IPS-NIHi7 (cell line): ENCODE measurements around the gene TGFBR2.
"Not testable (repeated sequence)": the region's sequence is repeated elsewhere in the genome, so short reads cannot be mapped to it uniquely, and the experiment has no call there.

Source experiments
- DNase-seq: peaks from one replicate; pipeline ENCODE4 v3.0.0; 2012; ENCODE audit warnings: mixed read lengths; ENCODE audit errors: extremely low spot score

TGFBR2 gene

GRCh38 chr3:30657914-30658313 lies 51.5 kb downstream of the TGFBR2 start:
- DNase-seq = no peak

GRCh38 chr3:30658328-30659052 lies 52.1 kb downstream of the TGFBR2 start:
- DNase-seq = no peak

- no peak for DNase-seq
These were observed 53.1 kb downstream of the TGFBR2 start for GRCh38 chr3:30659270-30660130.

GRCh38 chr3:30660136-30660535 lies 53.7 kb downstream of the TGFBR2 start:
- DNase-seq = no peak

GRCh38 chr3:30660656-30661055 lies 54.3 kb downstream of the TGFBR2 start:
- no peak for DNase-seq

- DNase-seq = no peak
These were observed 54.9 kb downstream of the TGFBR2 start for GRCh38 chr3:30661098-30661873.

- no peak for DNase-seq
These were observed 56.4 kb downstream of the TGFBR2 start for GRCh38 chr3:30662836-30663235.

- DNase-seq = no peak
These were observed 57.3 kb downstream of the TGFBR2 start for GRCh38 chr3:30663533-30664241.

GRCh38 chr3:30664459-30664858 lies 58.1 kb downstream of the TGFBR2 start:
- no peak for DNase-seq

- DNase-seq = no peak
These were observed 58.5 kb downstream of the TGFBR2 start for GRCh38 chr3:30664884-30665283.

GRCh38 chr3:30665539-30665938 lies 59.1 kb downstream of the TGFBR2 start:
- no peak for DNase-seq

GRCh38 chr3:30666572-30667279 lies 60.3 kb downstream of the TGFBR2 start:
- no peak for DNase-seq

GRCh38 chr3:30667280-30667651 lies 60.9 kb downstream of the TGFBR2 start:
- peak; percentile 79 for DNase-seq

GRCh38 chr3:30668051-30668609 lies 61.7 kb downstream of the TGFBR2 start:
- DNase-seq = no peak

- not testable (repeated sequence) for DNase-seq
These were observed 63.0 kb downstream of the TGFBR2 start for GRCh38 chr3:30669360-30669934.

GRCh38 chr3:30670292-30670691 lies 63.9 kb downstream of the TGFBR2 start:
- no peak for DNase-seq

GRCh38 chr3:30671527-30672286 lies 65.3 kb downstream of the TGFBR2 start:
- no peak for DNase-seq

GRCh38 chr3:30672287-30672735 lies 65.9 kb downstream of the TGFBR2 start:
- no peak for DNase-seq

- DNase-seq = no peak
These were observed 66.6 kb downstream of the TGFBR2 start for GRCh38 chr3:30672959-30673358.
